Measurements from ENCODE around the gene DRD4. TPM values are rescaled to one million over a fixed set of nuclear protein-coding genes. Genes with fewer than 3 reads are reported as not detected.

DRD4 gene
- polyA plus RNA-seq, result 1.3 TPM
- long read RNA-seq, donor 1, result 0 reads
- long read RNA-seq, donor 2, result 0 reads
- long read RNA-seq, donor 3, result 0 reads
- long read RNA-seq, donor 4, result 0 reads
- long read RNA-seq, donor 5, result 0 reads
- long read RNA-seq, donor 6, result 0 reads
- long read RNA-seq, donor 7, result 0 reads
- long read RNA-seq, donor 8, result 0 reads
- long read RNA-seq, donor 9, result 0 reads
- long read RNA-seq, donor 10, result 0 reads
- long read RNA-seq, donor 11, result 0 reads

- no CpG with 5 or more reads among the region's 100 CpGs for WGBS (ENCODE audit: insufficient coverage, low lambda C conversion rate)
- DNase-seq, result peak in 1 of 2 donors; percentile 53
- Histone ChIP-seq H3K27me3 (ENCODE audit: control insufficient read depth, insufficient read depth, low read length) (peaks cover 47% of the 10 kb centered on the region), H3K27ac (ENCODE audit: low read length) (no peak within 1 kb of the TSS), H3K9me3 (ENCODE audit: control insufficient read depth, low read depth, low read length) (peaks cover 8% of the 10 kb centered on the region), H3K4me1 (ENCODE audit: control insufficient read depth, insufficient read depth, low read length) (peaks cover 21% of the 10 kb centered on the region), H3K36me3 (ENCODE audit: control insufficient read depth, insufficient read depth, low read length) (no peaks in the 10 kb centered on the region), H3K4me3 (ENCODE audit: low read length) (no peak within 1 kb of the TSS)
Observed at GRCh38 chr11:636511-637332, at the start of gene DRD4. TSS of gene DRD4 (plus strand) at chr11:637269. CDS start at chr11:637305, 36 bp downstream.

- Histone ChIP-seq H3K36me3 (ENCODE audit: control insufficient read depth, insufficient read depth, low read length) (peaks cover 78% of the 10 kb centered on the region), H3K27me3 (ENCODE audit: control insufficient read depth, insufficient read depth, low read length) (no peaks in the 10 kb centered on the region), H3K9me3 (ENCODE audit: control insufficient read depth, low read depth, low read length) (no peaks in the 10 kb centered on the region), H3K4me1 (ENCODE audit: control insufficient read depth, insufficient read depth, low read length) (peaks cover 26% of the 10 kb centered on the region), H3K4me3 (ENCODE audit: low read length) (no peak overlapping the region), H3K27ac (ENCODE audit: low read length) (peak overlapping the region; percentile 91)
- no CpG with 5 or more reads among the region's 8 CpGs for WGBS (ENCODE audit: insufficient coverage, low lambda C conversion rate)
- DNase-seq, result no peak
Observed at GRCh38 chr11:587546-587945, 49.5 kb upstream of the DRD4 start.

GRCh38 chr11:587978-588380 lies 49.1 kb upstream of the DRD4 start:
- Histone ChIP-seq H3K9me3 (ENCODE audit: control insufficient read depth, low read depth, low read length) (no peaks in the 10 kb centered on the region), H3K27ac (ENCODE audit: low read length) (peak overlapping the region; percentile 91), H3K4me1 (ENCODE audit: control insufficient read depth, insufficient read depth, low read length) (peaks cover 26% of the 10 kb centered on the region), H3K27me3 (ENCODE audit: control insufficient read depth, insufficient read depth, low read length) (no peaks in the 10 kb centered on the region), H3K36me3 (ENCODE audit: control insufficient read depth, insufficient read depth, low read length) (peaks cover 79% of the 10 kb centered on the region), H3K4me3 (ENCODE audit: low read length) (no peak overlapping the region)
- WGBS (ENCODE audit: insufficient coverage, low lambda C conversion rate), result no CpG with 5 or more reads among the region's 6 CpGs
- DNase-seq, result peak; percentile 95 to 96

GRCh38 chr11:589798-590197 lies 47.3 kb upstream of the DRD4 start:
- H3K9me3 ChIP-seq (ENCODE audit: control insufficient read depth, low read depth, low read length), result no peaks in the 10 kb centered on the region
- DNase-seq, result no peak
- no peaks in the 10 kb centered on the region for H3K27me3 ChIP-seq (ENCODE audit: control insufficient read depth, insufficient read depth, low read length)
- peaks cover 79% of the 10 kb centered on the region for H3K36me3 ChIP-seq (ENCODE audit: control insufficient read depth, insufficient read depth, low read length)
- H3K27ac ChIP-seq (ENCODE audit: low read length), result no peak overlapping the region
- no peak overlapping the region for H3K4me3 ChIP-seq (ENCODE audit: low read length)
- WGBS (ENCODE audit: insufficient coverage, low lambda C conversion rate), result 100% methylated on average over 3 of the region's 26 CpGs
- H3K4me1 ChIP-seq (ENCODE audit: control insufficient read depth, insufficient read depth, low read length), result peaks cover 26% of the 10 kb centered on the region

GRCh38 chr11:590997-591396 lies 46.1 kb upstream of the DRD4 start:
- Histone ChIP-seq H3K27me3 (ENCODE audit: control insufficient read depth, insufficient read depth, low read length) (no peaks in the 10 kb centered on the region), H3K4me3 (ENCODE audit: low read length) (no peak overlapping the region), H3K4me1 (ENCODE audit: control insufficient read depth, insufficient read depth, low read length) (peaks cover 26% of the 10 kb centered on the region), H3K9me3 (ENCODE audit: control insufficient read depth, low read depth, low read length) (no peaks in the 10 kb centered on the region), H3K36me3 (ENCODE audit: control insufficient read depth, insufficient read depth, low read length) (peaks cover 91% of the 10 kb centered on the region), H3K27ac (ENCODE audit: low read length) (no peak overlapping the region)
- DNase-seq, result no peak
- WGBS (ENCODE audit: insufficient coverage, low lambda C conversion rate), result no CpG with 5 or more reads among the region's 11 CpGs

- Histone ChIP-seq H3K27ac (ENCODE audit: low read length) (no peak overlapping the region), H3K27me3 (ENCODE audit: control insufficient read depth, insufficient read depth, low read length) (no peaks in the 10 kb centered on the region), H3K36me3 (ENCODE audit: control insufficient read depth, insufficient read depth, low read length) (peaks cover 91% of the 10 kb centered on the region), H3K4me1 (ENCODE audit: control insufficient read depth, insufficient read depth, low read length) (peaks cover 11% of the 10 kb centered on the region), H3K4me3 (ENCODE audit: low read length) (no peak overlapping the region), H3K9me3 (ENCODE audit: control insufficient read depth, low read depth, low read length) (no peaks in the 10 kb centered on the region)
- no peak for DNase-seq
- no CpG with 5 or more reads among the region's 22 CpGs for WGBS (ENCODE audit: insufficient coverage, low lambda C conversion rate)
Observed at GRCh38 chr11:592501-592900, 44.6 kb upstream of the DRD4 start.

GRCh38 chr11:592918-593317 lies 44.2 kb upstream of the DRD4 start:
- no CpG with 5 or more reads among the region's 10 CpGs for WGBS (ENCODE audit: insufficient coverage, low lambda C conversion rate)
- peaks cover 91% of the 10 kb centered on the region for H3K36me3 ChIP-seq (ENCODE audit: control insufficient read depth, insufficient read depth, low read length)
- no peak for DNase-seq
- H3K27me3 ChIP-seq (ENCODE audit: control insufficient read depth, insufficient read depth, low read length), result no peaks in the 10 kb centered on the region
- no peak overlapping the region for H3K27ac ChIP-seq (ENCODE audit: low read length)
- H3K9me3 ChIP-seq (ENCODE audit: control insufficient read depth, low read depth, low read length), result no peaks in the 10 kb centered on the region
- H3K4me1 ChIP-seq (ENCODE audit: control insufficient read depth, insufficient read depth, low read length), result peaks cover 6% of the 10 kb centered on the region
- no peak overlapping the region for H3K4me3 ChIP-seq (ENCODE audit: low read length)

- WGBS (ENCODE audit: insufficient coverage, low lambda C conversion rate), result no CpG with 5 or more reads among the region's 21 CpGs
- H3K4me3 ChIP-seq (ENCODE audit: low read length), result no peak overlapping the region
- H3K27me3 ChIP-seq (ENCODE audit: control insufficient read depth, insufficient read depth, low read length), result no peaks in the 10 kb centered on the region
- DNase-seq, result no peak
- peaks cover 91% of the 10 kb centered on the region for H3K36me3 ChIP-seq (ENCODE audit: control insufficient read depth, insufficient read depth, low read length)
- H3K4me1 ChIP-seq (ENCODE audit: control insufficient read depth, insufficient read depth, low read length), result peaks cover 3% of the 10 kb centered on the region
- H3K9me3 ChIP-seq (ENCODE audit: control insufficient read depth, low read depth, low read length), result no peaks in the 10 kb centered on the region
- no peak overlapping the region for H3K27ac ChIP-seq (ENCODE audit: low read length)
Observed at GRCh38 chr11:593347-593746, 43.7 kb upstream of the DRD4 start.

GRCh38 chr11:595400-595799 lies 41.7 kb upstream of the DRD4 start:
- Histone ChIP-seq H3K27me3 (ENCODE audit: control insufficient read depth, insufficient read depth, low read length) (no peaks in the 10 kb centered on the region), H3K4me3 (ENCODE audit: low read length) (no peak overlapping the region), H3K9me3 (ENCODE audit: control insufficient read depth, low read depth, low read length) (no peaks in the 10 kb centered on the region), H3K4me1 (ENCODE audit: control insufficient read depth, insufficient read depth, low read length) (no peaks in the 10 kb centered on the region), H3K27ac (ENCODE audit: low read length) (no peak overlapping the region), H3K36me3 (ENCODE audit: control insufficient read depth, insufficient read depth, low read length) (peaks cover 88% of the 10 kb centered on the region)
- WGBS (ENCODE audit: insufficient coverage, low lambda C conversion rate), result no CpG with 5 or more reads among the region's 10 CpGs
- DNase-seq, result no peak

GRCh38 chr11:596374-596773 lies 40.7 kb upstream of the DRD4 start:
- no CpG with 5 or more reads among the region's 10 CpGs for WGBS (ENCODE audit: insufficient coverage, low lambda C conversion rate)
- H3K27ac ChIP-seq (ENCODE audit: low read length), result no peak overlapping the region
- DNase-seq, result no peak
- H3K27me3 ChIP-seq (ENCODE audit: control insufficient read depth, insufficient read depth, low read length), result no peaks in the 10 kb centered on the region
- H3K36me3 ChIP-seq (ENCODE audit: control insufficient read depth, insufficient read depth, low read length), result peaks cover 86% of the 10 kb centered on the region
- no peaks in the 10 kb centered on the region for H3K4me1 ChIP-seq (ENCODE audit: control insufficient read depth, insufficient read depth, low read length)
- no peaks in the 10 kb centered on the region for H3K9me3 ChIP-seq (ENCODE audit: control insufficient read depth, low read depth, low read length)
- no peak overlapping the region for H3K4me3 ChIP-seq (ENCODE audit: low read length)
